HG02884 (cell line): ENCODE data around the gene CAMK1G.
A peak's percentile ranks its signal among the peaks of the same experiment; 100 is the strongest.

Source experiments
- ATAC-seq: cut with Tn5 transposase; IDR thresholded peaks from one replicate; pipeline ENCODE4 v1.9.1; 2021; ENCODE audit warnings: mild to moderate bottlenecking, moderate library complexity; ENCODE audit not compliant: unreplicated experiment

Gene CAMK1G

DNA sequence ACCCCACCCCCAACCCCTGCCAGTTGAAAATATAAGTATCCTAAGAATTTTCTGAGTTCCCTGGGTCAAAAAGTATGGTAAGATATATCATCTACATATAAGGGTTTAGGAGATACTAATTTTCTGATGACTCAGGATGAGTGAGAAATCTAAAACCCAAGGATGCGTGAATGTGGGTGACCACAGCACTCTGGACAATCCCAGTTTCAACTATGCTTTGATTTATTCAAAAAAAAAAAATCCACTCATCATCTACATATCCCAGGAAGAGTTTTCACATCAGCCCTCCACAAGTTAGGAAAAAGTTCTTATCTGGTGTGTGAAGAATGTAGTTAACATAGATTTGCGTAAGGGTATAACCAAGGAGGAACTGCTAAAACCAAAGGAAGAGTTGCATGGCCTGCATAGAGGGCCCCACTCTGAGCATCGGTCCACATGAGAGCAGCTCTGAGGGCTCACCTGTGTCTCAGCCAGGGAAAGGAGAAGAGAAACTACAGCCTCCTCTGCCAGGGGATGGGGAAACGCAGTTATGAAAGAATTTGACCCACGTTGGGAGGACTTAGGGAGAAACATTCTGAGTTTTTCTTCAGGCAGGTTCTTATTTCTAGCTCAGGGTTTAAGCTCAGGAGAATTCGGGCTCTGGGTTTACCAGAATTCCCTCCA lies 50.0 kb downstream of the CAMK1G start:
- peak; percentile 79 for ATAC-seq

DNA sequence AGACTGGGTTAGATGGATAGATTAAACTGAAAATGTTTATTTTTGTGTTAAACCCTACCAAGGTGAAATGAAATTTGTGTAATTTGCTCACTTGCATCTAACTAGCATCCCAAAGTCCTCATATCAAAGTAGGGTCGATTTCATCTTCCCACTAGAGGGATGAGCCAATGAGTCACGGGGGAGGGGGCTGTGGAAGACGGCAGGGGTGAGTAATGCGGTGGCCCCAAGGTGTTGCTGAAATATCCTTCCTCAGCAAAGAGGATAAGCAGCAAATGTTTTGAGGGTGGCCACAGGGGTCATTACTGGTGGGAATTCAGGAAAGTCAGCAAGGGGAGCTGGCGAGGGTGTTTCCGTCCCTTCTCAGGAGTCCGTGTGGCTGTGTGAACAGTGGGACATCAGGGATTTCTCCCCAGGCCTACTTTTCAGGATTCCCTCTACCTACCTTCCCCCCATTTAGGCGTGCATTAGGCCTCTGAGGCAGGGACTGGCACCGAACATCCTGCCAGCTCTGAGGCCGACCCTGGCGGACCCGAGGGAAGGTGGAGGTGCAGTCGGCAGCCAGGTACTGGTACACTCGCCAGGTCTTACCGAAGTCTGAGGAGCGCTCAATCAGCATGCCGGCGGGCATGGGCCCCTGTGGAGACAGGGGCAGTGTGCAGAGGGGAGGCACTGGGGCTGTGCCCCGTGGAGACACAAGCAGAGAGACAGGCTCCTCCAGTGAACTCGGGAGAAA lies 50.7 kb downstream of the CAMK1G start:
- ATAC-seq: no peak

- ATAC-seq: no peak
These were observed 52.3 kb downstream of the CAMK1G start for GRCh38 chr1:209635850-209636249.

DNA sequence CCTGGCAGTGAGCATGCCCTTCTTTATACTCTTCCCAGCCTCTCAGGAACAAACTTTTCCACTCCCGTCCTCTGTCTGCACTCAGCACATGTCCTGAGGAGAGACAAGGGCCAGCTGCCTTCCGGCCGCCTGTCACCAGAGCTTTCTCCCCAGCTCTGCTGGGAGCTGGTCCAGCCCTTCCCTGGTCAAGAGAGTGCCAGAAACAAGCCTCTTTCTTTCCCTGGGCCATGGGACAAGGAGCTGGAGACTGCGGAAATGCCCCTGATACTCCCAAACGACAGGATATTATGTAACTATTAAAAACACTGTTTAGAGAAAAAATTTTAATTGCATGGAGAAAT lies 58.3 kb downstream of the CAMK1G start:
- no peak for ATAC-seq

GRCh38 chr1:209642816-209643215 lies 59.3 kb downstream of the CAMK1G start:
- ATAC-seq: no peak

DNA sequence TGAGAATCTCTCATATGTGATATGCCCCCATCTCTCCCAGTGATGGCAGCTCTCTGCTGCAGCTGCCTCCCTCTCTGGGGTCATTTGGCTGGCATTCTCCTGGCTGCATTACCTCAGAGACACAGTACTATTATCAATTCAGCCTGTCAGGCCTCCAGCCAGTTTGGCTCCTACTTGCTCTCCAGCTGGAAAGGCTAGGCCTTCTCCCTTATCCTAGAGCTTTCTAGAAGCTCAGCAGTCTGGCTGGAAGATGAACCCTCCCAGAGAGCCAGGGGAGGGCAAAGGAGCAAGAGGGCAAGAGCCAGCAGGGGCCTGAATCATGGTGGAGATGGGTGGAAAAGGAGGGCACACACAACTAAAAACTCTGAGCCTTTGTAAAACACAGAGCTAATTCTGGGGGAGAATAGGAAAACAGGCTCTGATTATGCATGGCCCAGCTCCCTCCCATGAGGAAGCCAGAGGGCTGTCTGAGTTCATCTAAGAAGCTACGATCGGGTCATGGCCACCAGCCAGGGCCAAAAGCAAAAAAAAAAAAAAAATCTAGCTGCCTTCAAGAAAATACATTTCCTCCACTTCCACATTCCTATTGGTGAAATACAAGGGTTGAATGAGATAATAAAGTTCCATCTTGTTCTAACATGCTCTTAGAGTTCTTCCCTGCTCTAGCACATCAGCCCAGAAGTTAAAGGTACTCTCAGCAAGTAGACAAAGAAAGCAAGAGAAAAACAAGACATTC lies 59.9 kb downstream of the CAMK1G start:
- ATAC-seq: no peak

DNA sequence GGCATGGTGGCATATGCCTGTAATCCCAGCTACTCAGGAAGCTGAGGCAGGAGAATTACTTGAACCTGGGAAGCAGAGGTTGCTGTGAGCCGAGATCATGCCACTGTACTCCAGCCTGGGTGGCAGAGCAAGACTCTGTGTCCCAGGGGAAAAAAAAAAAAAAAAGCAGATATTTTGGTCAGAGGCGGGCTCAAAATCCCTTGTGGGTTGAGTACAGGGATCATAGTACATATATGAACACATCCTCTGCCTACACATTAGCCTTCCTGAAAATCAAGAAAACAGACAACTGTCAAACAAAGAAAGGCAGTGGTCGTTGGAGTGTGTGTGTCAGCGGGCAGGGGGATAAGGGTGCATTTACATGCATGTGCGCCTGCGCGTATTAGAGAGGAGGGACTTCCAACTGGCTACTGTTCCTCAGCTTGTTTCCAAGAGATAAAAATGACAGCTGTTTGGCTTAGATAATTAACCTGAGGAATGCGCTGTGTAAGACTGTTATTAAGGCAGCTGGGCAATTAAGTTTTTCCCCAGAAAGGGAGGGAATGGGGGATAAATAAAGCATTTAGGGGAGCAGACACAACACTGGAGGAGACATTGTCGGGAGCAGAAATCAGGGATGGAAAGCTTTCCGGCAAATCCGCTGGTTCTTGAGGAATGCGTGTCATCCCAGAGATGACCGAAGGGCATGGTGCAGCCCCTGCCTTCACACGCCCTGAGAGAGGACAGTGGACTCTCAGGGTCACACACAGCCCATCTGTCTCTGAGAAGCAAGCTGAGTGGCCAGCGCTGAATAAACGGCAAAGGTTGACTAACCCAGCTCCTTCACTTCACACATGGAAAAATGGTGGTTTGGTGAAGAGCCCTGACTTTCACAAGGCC lies 62.3 kb downstream of the CAMK1G start:
- no peak for ATAC-seq

DNA sequence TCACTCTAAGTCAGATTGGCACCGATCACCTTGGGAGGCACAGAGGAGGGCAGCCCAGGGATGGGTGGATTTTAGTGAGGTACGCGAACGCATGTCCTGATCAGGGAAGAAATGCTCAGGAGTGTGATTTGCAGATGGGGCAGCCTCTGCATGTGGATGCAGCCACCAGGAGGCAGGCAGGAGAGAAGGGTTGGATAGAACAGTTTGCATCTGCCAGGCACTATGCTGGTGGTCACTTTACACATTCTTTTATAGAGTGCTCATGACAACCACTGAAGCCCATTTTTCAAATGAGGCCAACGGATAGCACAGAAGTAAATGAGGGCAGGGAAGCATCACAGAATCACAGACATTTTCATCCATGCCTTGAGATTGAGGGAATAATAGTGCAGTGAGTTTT lies 63.0 kb downstream of the CAMK1G start:
- ATAC-seq: no peak

- no peak for ATAC-seq
These were observed 63.6 kb downstream of the CAMK1G start for GRCh38 chr1:209647156-209647555.

GRCh38 chr1:209648346-209648745 lies 64.8 kb downstream of the CAMK1G start:
- no peak for ATAC-seq

GRCh38 chr1:209648931-209649776 lies 65.6 kb downstream of the CAMK1G start:
- ATAC-seq: no peak

DNA sequence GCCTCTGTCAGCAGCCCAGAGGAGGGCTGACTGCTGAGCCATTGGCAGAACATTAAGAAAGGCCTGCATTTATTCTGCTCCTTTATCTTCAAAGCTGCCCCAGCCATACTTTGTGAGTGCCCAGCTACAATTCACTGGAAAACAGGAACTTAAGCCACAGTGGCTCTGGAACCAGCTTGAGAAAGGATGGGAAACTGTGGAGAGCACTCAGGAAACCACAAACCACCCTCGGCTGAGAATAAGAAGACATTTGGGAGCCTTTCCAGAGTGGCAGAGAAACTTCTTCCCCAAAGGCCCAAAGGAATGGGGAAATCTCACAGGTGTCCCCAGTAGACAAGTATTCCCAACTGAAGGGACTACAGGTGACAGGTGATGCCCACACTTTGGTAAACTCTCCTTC lies 66.9 kb downstream of the CAMK1G start:
- no peak for ATAC-seq

DNA sequence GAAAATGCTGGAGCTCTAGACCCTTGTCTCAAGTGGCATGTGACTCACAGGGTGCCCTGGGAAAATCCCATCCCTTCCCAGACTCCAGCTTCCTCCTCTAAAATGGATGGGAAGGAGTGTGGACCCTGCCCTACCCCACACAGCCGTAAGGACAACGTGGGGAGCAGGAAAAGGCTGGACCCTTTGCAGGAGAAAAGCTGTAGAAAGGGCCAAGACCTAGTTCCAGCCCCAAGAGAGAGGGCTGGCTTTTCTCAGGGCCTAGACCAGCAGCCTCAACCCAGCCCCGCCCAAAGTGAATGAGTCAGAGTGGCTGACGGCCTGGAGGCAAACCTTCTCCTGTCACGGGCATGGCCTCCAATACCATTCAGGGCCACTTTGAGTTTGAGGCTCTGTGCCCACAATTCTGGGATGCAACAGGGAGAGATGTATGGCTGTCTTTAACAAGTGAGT lies 67.6 kb downstream of the CAMK1G start:
- peak; percentile 65 for ATAC-seq

DNA sequence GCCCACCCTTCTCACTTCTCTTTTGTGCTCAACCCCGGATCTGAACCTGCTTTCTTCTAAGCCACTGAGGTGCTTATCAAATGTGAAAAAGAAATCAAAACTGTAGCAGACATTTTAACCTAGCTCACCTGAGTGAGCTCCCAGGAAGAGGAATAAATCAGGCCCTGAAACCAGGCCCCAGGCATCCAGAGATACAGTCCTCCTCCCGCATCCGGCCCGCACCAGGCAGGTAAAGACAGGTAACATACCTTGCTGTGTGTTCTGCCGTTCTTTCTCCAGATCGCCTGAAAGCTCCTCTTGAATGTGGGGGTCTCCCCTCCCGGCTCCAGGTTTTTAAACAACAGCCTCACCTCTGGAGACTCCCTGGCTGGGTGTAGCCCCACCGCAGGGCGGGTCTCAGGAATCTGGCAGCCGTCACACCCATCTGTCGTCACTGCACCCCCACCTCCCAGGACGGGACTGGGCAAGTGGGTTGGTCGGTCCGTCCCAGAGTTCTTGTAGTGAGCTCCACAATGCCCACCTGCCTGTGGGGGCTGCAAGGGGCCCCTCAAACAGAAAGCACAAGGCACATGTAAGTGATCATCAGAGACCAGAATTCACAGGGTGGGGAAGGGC lies 68.7 kb downstream of the CAMK1G start, which contains the start of gene LAMB3:
Gene LAMB3, minus strand, starts transcription at position 305 of the 615 bp plus-strand sequence. CDS start 1,481 bp downstream, outside the sequence.
- no peak for ATAC-seq

GRCh38 chr1:209652873-209653401 lies 69.4 kb downstream of the CAMK1G start:
- ATAC-seq: no peak

DNA sequence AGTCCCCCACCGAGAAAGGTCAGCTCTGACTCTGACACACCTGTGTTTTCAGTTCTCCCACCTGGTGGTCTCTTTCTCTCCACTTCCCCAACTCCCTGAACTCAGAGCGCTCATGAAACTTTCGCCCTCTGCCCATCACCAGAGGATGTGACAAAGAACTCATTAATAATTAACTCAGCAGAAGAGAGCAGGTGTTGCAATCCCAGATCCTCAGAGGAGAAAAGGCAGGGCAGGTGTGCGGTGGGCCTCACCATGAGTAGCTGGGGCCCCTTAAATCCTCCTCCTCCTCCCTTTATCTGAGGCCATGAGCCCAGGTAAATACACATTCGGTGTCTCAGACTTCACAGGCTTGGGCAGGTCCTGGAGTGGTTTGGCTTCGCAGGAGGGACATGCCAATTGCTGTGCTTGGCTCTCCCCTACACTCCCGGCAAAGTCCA lies 70.4 kb downstream of the CAMK1G start:
- ATAC-seq: no peak

GRCh38 chr1:209655411-209656231 lies 72.1 kb downstream of the CAMK1G start:
- no peak for ATAC-seq

DNA sequence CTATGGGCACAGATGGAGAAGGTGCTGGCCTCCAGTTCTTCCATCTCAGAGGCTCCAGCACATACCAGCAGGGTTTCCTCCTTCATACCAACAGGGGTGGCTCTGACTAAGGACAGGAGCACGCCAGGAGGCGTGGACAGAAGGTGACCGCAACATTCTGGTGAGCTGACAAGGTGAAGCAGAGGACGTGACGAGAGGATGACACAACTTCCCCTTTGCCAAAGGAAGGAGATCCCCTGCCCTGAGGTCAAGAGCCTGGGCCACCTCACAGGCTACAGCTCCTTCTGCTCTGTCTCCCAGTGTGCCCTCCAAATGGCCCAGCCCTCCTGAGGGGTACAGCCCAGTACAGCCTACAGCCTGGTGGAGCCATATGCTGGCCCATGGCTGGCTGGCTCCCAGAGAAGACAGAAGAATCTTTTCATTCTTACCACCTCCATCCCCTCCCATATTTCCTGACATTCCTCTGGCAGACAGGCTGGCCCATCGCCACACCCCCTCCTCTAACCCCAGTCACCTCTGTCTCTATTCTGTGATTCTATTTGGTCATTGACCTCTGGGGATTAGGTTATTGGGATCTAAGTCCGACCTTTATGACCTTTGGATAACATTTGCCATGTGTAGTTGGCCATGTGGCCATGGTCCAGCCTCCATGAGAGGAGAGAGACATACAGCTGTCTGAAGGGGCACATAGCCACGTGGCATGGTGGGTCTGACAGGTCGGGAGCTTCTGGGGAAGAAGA lies 73.8 kb downstream of the CAMK1G start:
- ATAC-seq: no peak
